Measurements from ENCODE around the gene ATP5ME. TPM values are rescaled to one million over a fixed set of nuclear protein-coding genes. Genes with fewer than 3 reads are reported as not detected.
A peak's percentile ranks its signal among the peaks of the same experiment; 100 is the strongest.

ATP5ME gene
- total and polyA plus RNA-seq, 2 of the 13 experiments (the other 11 are each of a cell fraction or from before 2014, with no cell fraction given) = 305 to 753 TPM

DNA sequence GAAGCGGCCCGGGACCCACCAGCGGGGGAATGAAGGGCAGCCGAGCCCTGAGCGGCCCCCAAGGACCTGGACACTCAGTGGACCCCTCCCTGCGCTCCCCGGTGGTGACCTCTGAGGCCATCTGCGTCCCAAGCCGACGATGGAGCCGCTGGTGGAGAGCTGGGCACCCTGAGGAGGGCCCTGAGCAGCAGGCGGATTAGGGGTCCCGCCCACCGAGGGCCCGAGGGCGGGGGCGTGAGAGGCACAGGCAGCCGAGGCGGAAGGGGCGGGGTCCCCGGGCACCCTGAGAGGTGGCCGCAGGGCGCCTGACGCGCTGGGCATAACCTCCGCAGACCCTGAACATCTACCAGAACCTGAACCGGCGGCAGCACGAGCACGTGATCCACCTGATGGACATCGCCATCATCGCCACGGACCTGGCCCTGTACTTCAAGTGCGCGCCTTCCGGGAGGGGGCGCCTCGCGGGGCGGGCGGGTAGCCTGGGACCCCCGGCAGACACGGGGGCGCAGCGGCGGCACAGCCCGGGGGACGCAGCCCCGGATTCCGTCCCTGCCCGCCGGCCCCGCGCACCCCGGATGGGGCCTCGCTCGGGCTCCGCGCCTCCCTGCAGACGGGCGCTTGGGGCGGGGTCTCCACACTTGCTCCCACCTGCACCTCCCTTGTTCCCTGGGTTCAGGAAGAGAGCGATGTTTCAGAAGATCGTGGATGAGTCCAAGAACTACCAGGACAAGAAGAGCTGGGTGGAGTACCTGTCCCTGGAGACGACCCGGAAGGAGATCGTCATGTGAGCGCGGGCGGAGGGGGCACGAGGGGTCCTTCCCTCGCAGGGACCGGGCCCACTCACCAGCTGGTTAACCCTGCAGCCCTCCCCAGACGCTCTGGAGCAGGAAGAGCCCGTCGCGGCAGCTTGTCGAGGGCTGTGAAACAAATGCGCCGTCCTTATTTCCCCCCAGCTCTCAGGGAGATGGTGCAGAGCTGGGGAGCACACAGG is 10.3 kb downstream of the ATP5ME start (continued):
- TF ChIP-seq GLI4 (CRISPR knock-in tag; IDR thresholded peaks at IDR 0.05; ENCODE audit: borderline replicate concordance) (no peak), KLF12 (CRISPR knock-in tag; IDR thresholded peaks at IDR 0.05; ENCODE audit: borderline replicate concordance) (no peak), FOXA1 (IDR thresholded peaks at IDR 0.05) (no peak), FOXA1 (CRISPR knock-in tag; IDR thresholded peaks at IDR 0.05) (no peak), NRL (CRISPR knock-in tag; IDR thresholded peaks at IDR 0.05; ENCODE audit: borderline replicate concordance) (no peak), ZNF24 (IDR thresholded peaks at IDR 0.05) (no peak), GABPB1 (CRISPR knock-in tag; IDR thresholded peaks at IDR 0.05) (peak; percentile 76), JUN (CRISPR knock-in tag; IDR thresholded peaks at IDR 0.05) (no peak)
- TF ChIP-seq, protein P1, sequence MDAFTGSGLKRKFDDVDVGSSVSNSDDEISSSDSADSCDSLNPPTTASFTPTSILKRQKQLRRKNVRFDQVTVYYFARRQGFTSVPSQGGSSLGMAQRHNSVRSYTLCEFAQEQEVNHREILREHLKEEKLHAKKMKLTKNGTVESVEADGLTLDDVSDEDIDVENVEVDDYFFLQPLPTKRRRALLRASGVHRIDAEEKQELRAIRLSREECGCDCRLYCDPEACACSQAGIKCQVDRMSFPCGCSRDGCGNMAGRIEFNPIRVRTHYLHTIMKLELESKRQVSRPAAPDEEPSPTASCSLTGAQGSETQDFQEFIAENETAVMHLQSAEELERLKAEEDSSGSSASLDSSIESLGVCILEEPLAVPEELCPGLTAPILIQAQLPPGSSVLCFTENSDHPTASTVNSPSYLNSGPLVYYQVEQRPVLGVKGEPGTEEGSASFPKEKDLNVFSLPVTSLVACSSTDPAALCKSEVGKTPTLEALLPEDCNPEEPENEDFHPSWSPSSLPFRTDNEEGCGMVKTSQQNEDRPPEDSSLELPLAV (CRISPR knock-in tag; conservative IDR thresholded peaks at IDR 0.05; ENCODE audit: low read depth) = no peak
- TF ChIP-seq, protein P2, sequence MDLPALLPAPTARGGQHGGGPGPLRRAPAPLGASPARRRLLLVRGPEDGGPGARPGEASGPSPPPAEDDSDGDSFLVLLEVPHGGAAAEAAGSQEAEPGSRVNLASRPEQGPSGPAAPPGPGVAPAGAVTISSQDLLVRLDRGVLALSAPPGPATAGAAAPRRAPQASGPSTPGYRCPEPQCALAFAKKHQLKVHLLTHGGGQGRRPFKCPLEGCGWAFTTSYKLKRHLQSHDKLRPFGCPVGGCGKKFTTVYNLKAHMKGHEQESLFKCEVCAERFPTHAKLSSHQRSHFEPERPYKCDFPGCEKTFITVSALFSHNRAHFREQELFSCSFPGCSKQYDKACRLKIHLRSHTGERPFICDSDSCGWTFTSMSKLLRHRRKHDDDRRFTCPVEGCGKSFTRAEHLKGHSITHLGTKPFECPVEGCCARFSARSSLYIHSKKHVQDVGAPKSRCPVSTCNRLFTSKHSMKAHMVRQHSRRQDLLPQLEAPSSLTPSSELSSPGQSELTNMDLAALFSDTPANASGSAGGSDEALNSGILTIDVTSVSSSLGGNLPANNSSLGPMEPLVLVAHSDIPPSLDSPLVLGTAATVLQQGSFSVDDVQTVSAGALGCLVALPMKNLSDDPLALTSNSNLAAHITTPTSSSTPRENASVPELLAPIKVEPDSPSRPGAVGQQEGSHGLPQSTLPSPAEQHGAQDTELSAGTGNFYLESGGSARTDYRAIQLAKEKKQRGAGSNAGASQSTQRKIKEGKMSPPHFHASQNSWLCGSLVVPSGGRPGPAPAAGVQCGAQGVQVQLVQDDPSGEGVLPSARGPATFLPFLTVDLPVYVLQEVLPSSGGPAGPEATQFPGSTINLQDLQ (CRISPR knock-in tag; IDR thresholded peaks at IDR 0.05) = no peak

All from HepG2 (cell line).